ENCODE measurements around the gene ASIC1.

The ASIC1 gene

GRCh38 chr12:50043854-50044253, 13.5 kb upstream of the ASIC1 start:
- in situ Hi-C loops (cut with MboI; ENCODE audit: low sequenced_read_pairs, unreplicated experiment), result no loop called here
- no peak for TF ChIP-seq CTCF (IDR thresholded peaks at IDR 0.05; ENCODE audit: borderline replicate concordance, control extremely low read depth, extremely low read depth, insufficient read depth, missing control alignments)
- no peak for DNase-seq (ENCODE audit: low spot score)

- DNase-seq (ENCODE audit: low spot score), result no peak
- TF ChIP-seq CTCF (IDR thresholded peaks at IDR 0.05; ENCODE audit: borderline replicate concordance, control extremely low read depth, extremely low read depth, insufficient read depth, missing control alignments), result no peak
- in situ Hi-C loops (cut with MboI; ENCODE audit: low sequenced_read_pairs, unreplicated experiment), result no loop called here
Observed at GRCh38 chr12:50047693-50048250, 9.6 kb upstream of the ASIC1 start.

GRCh38 chr12:50049254-50050118, 7.9 kb upstream of the ASIC1 start:
- no peak for DNase-seq (ENCODE audit: low spot score)
- TF ChIP-seq CTCF (IDR thresholded peaks at IDR 0.05; ENCODE audit: borderline replicate concordance, control extremely low read depth, extremely low read depth, insufficient read depth, missing control alignments), result no peak
- in situ Hi-C loops (cut with MboI; ENCODE audit: low sequenced_read_pairs, unreplicated experiment), result loop anchor here (10.0 kb wide), 1 partner anchor 75 kb away; the partner anchor contains the start of gene AQP6

GRCh38 chr12:50050119-50050385, 7.3 kb upstream of the ASIC1 start:
- no peak for TF ChIP-seq CTCF (IDR thresholded peaks at IDR 0.05; ENCODE audit: borderline replicate concordance, control extremely low read depth, extremely low read depth, insufficient read depth, missing control alignments)
- in situ Hi-C loops (cut with MboI; ENCODE audit: low sequenced_read_pairs, unreplicated experiment), result loop anchor here (10.0 kb wide), 1 partner anchor 75 kb away; the partner anchor contains the start of gene AQP6
- no peak for DNase-seq (ENCODE audit: low spot score)

- DNase-seq (ENCODE audit: low spot score), result no peak
- in situ Hi-C loops (cut with MboI; ENCODE audit: low sequenced_read_pairs, unreplicated experiment), result loop anchor here (10.0 kb wide), 1 partner anchor 76 kb away; the partner anchor contains the start of gene AQP6
- no peak for TF ChIP-seq CTCF (IDR thresholded peaks at IDR 0.05; ENCODE audit: borderline replicate concordance, control extremely low read depth, extremely low read depth, insufficient read depth, missing control alignments)
Observed at GRCh38 chr12:50050410-50051098, 6.8 kb upstream of the ASIC1 start.

- no peak for TF ChIP-seq CTCF (IDR thresholded peaks at IDR 0.05; ENCODE audit: borderline replicate concordance, control extremely low read depth, extremely low read depth, insufficient read depth, missing control alignments)
- in situ Hi-C loops (cut with MboI; ENCODE audit: low sequenced_read_pairs, unreplicated experiment), result loop anchor here (10.0 kb wide), 1 partner anchor 76 kb away; the partner anchor contains the start of gene AQP6
- DNase-seq (ENCODE audit: low spot score), result no peak
Observed at GRCh38 chr12:50051101-50051806, 6.1 kb upstream of the ASIC1 start.
